Adrenal gland (tissue), 12 donors: ENCODE results near the gene MAGI2. TPM values are rescaled to one million over a fixed set of nuclear protein-coding genes. Genes with fewer than 3 reads are reported as not detected.

Experiments
- DNase-seq, 7 donors: peaks; one replicate each; pipeline ENCODE4 v3.0.0-alpha.2; 2019 to 2020
- H3K27ac ChIP-seq, 5 donors: fragments of 200-600 bp; sonication (generic) in 4 of 5; 1 replicate in 3 of 5; 2 replicates in 2 of 5; pipeline versions ENCODE4 v1.5.1 to v1.8.0; 2016 to 2020; ENCODE audit warnings: mild to moderate bottlenecking in 1 of 5
- H3K27me3 ChIP-seq: fragments of 200-600 bp; 2 replicates; pipeline ENCODE4 v1.8.0; 2021
- H3K36me3 ChIP-seq, 2 donors: fragments of 200-600 bp; replicated peaks in 1 of 2; 1 replicate in 1 of 2; 2 replicates in 1 of 2; pipeline versions ENCODE4 v1.5.1 to v1.8.0; 2018 to 2022
- H3K4me1 ChIP-seq, 2 donors: fragments of 200-600 bp; replicated peaks in 1 of 2; 1 replicate in 1 of 2; 2 replicates in 1 of 2; pipeline versions ENCODE4 v1.5.1 to v1.8.0; 2018 to 2021
- H3K4me3 ChIP-seq, 4 donors: fragments of 200-600 bp; sonication (generic) in 3 of 4; one replicate each; pipeline ENCODE4 v1.5.1; 2016 to 2018
- H3K9me3 ChIP-seq, 3 donors: fragments of 200-600 bp; sonication (generic) in 1 of 3; replicated peaks in 1 of 3; 1 replicate in 2 of 3; 2 replicates in 1 of 3; pipeline versions ENCODE4 v1.5.1 to v1.8.0; 2016 to 2021
- CTCF ChIP-seq, 6 experiments: fragments of 450-650 bp in 4 of 6; fragments of 200-600 bp in 2 of 6; sonication (generic) in 1 of 6; IDR thresholded peaks; 1 replicate in 5 of 6; 2 replicates in 1 of 6; pipeline versions ENCODE4 v1.5.1 to v1.8.0; 2016 to 2021; ENCODE audit warnings: antibody characterized with exemption in 6 of 6, mild to moderate bottlenecking in 2 of 6, moderate library complexity in 1 of 6
- POLR2A ChIP-seq, 2 donors: fragments of 450-650 bp; IDR thresholded peaks; one replicate each; pipeline ENCODE4 v1.6.1; 2017; ENCODE audit warnings: antibody characterized with exemption in 2 of 2, mild to moderate bottlenecking in 2 of 2, moderate library complexity in 1 of 2
- WGBS, 4 donors: extraction: QIAGEN DNeasy Blood & Tissue Kit in 2 of 4; methylation state at CpG; one replicate each; pipeline versions ENCODE4 v1.1.5 to v1.1.7; 2013 to 2017; 5-methylcytosine and 5-hydroxymethylcytosine counted together
- intact Hi-C, 2 donors: fragments of 100-400 bp; cut with DNase I; formaldehyde crosslinking; loops; one replicate each; pipeline versions ENCODE4 v1.14.1 to v1.15.0; 2022 to 2023
- polyA plus RNA-seq, 3 donors: library from polyadenylated mRNA; stranded (reverse); fragments of 200-250 nt in 2 of 3; fragments of 350-450 nt in 1 of 3; fragmentation: Illumina TruSeq in 1 of 3; extraction: RNeasy Lipid Tissue Mini Kit (QIAGEN cat#74804) in 1 of 3; gene quantifications; one replicate each; pipeline ENCODE4 v1.2.3, GENCODE V29; 2013 to 2014
- total RNA-seq, 9 donors: library from RNA; depleted of rRNA in 4 of 9; stranded (reverse); fragments of >200 nt in 4 of 9; fragments of 120-200 nt in 1 of 9; fragmentation: NEBNext Ultra II Directional in 1 of 9; extraction: Animal tissue kit (Norgen Biotek cat#: 25700) in 1 of 9; gene quantifications; one replicate each; pipeline versions ENCODE4 v1.1.0 to v1.2.4, GENCODE V29; 2013 to 2023
- donor health status: healthy with polysubstance abuse.
- donor health status: Bipolar disorder and iron deficiency.
- donor health status: DM: yes; HTN: yes; CAD: no.
- donor health status: DM: no; HTN: no; CAD: no.
- donor health status: DM: no; HTN: no; CAD: no.
- donor health status: DM: yes; HTN: yes; CAD: no.

The MAGI2 gene
- total and polyA plus RNA-seq, 12 donors, result 3.2 to 37.1 (median 17.1) TPM

GRCh38 chr7:79182283-79182682, 271.2 kb downstream of the MAGI2 start:
- no peak for TF ChIP-seq POLR2A (IDR thresholded peaks at IDR 0.05)
- TF ChIP-seq CTCF (IDR thresholded peaks at IDR 0.05), result no peak
- no peaks in the 10 kb centered on the region for H3K36me3 ChIP-seq
- 32 to 62% (median 51%) methylated on average over 1 of the region's 1 CpG for WGBS, 4 donors
- no peaks in the 10 kb centered on the region for H3K27me3 ChIP-seq
- intact Hi-C loops, result loop anchor here in 1 of 2 donors (10.0 kb wide), 1 partner anchor 667 kb away; no protein-coding TSS in a partner anchor
- no peak overlapping the region for H3K27ac ChIP-seq
- H3K9me3 ChIP-seq, result no peaks in the 10 kb centered on the region
- no peak for DNase-seq
- no peaks in the 10 kb centered on the region for H3K4me1 ChIP-seq
- H3K4me3 ChIP-seq, result no peak overlapping the region

- no peak overlapping the region for H3K27ac ChIP-seq
- H3K4me3 ChIP-seq, result no peak overlapping the region
- no peaks in the 10 kb centered on the region for H3K27me3 ChIP-seq
- no peaks in the 10 kb centered on the region for H3K36me3 ChIP-seq
- DNase-seq, result no peak
- WGBS, 4 donors, result 50 to 76% (median 52%) methylated on average over 2 of the region's 2 CpGs
- TF ChIP-seq POLR2A (IDR thresholded peaks at IDR 0.05) (no peak), CTCF (IDR thresholded peaks at IDR 0.05) (no peak)
- peaks cover 0 to 6% of the 10 kb centered on the region in 2 donors for H3K4me1 ChIP-seq
- H3K9me3 ChIP-seq, result no peaks in the 10 kb centered on the region
- intact Hi-C loops, result loop anchor here in 1 of 2 donors (10.0 kb wide), 1 partner anchor 666 kb away; no protein-coding TSS in a partner anchor
These were observed 272.9 kb downstream of the MAGI2 start for GRCh38 chr7:79180533-79180932.

- 9 to 15% (median 13%) methylated on average over 8 of the region's 8 CpGs for WGBS, 4 donors
- Histone ChIP-seq H3K27ac (no peak overlapping the region), H3K4me1 (peaks cover 0 to 6% of the 10 kb centered on the region in 2 donors), H3K27me3 (no peaks in the 10 kb centered on the region), H3K9me3 (no peaks in the 10 kb centered on the region), H3K36me3 (no peaks in the 10 kb centered on the region), H3K4me3 (peak overlapping the region in 1 of 4 donors; percentile 15)
- peak in 4 of 7 donors; percentile 21 to 46 (median 30) for DNase-seq
- TF ChIP-seq CTCF (IDR thresholded peaks at IDR 0.05) (peak; percentile 21 to 63 (median 58)), POLR2A (IDR thresholded peaks at IDR 0.05) (no peak)
- intact Hi-C loops, result no loop called here
These were observed 276.5 kb downstream of the MAGI2 start for GRCh38 chr7:79176859-79177477.

- H3K4me1 ChIP-seq, result peaks cover 0 to 6% of the 10 kb centered on the region in 2 donors
- no peak for DNase-seq
- TF ChIP-seq CTCF (IDR thresholded peaks at IDR 0.05), result no peak
- TF ChIP-seq POLR2A (IDR thresholded peaks at IDR 0.05), result no peak
- H3K4me3 ChIP-seq, result no peak overlapping the region
- WGBS, 4 donors, result 85 to 94% (median 90%) methylated on average over 3 of the region's 3 CpGs
- intact Hi-C loops, result no loop called here
- no peaks in the 10 kb centered on the region for H3K36me3 ChIP-seq
- no peak overlapping the region for H3K27ac ChIP-seq
- no peaks in the 10 kb centered on the region for H3K9me3 ChIP-seq
- no peaks in the 10 kb centered on the region for H3K27me3 ChIP-seq
These were observed 278.1 kb downstream of the MAGI2 start for GRCh38 chr7:79175374-79175773.
